Measurements from ENCODE around the gene CCAR1. TPM values are rescaled to one million over a fixed set of nuclear protein-coding genes. Genes with fewer than 3 reads are reported as not detected.
"Not testable (repeated sequence)": the region's sequence is repeated elsewhere in the genome, so short reads cannot be mapped to it uniquely, and the experiment has no call there.

Gene CCAR1
- total RNA-seq, 5 donors from 2014 or later (not counting 1 experiment from before 2014, with no cell fraction given): 73.1 to 91.1 (median 76.6) TPM

DNA sequence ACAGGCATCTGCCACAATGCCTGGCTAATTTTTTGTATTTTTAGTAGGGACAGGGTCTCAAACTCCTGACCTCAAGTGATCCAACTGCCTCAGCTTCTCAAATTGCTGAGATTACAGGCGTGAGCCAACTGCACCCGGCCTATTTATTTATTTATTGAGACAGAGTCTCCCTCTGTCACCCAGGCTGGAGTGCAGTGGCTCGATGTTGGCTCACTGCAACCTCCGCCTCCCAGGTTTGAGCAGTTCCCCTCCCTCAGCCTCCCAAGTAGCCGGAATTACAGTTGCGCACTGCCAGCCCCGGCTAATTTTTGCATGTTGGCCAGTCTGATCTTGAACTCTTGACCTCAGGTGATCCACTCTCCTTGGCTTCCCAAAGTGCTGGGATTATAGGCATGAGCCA lies 46.4 kb downstream of the CCAR1 start:
- H3K27ac ChIP-seq (ENCODE audit: low read length); H3K9me3 ChIP-seq; H3K27me3 Mint-ChIP-seq; H3K27me3 ChIP-seq (replicated peaks in 1 of 2; ENCODE audit: control insufficient read depth in 2 of 2, extremely low read depth in 1 of 2, insufficient read depth in 2 of 2, low read length in 1 of 2); H3K9me3 Mint-ChIP-seq; ATAC-seq (replicated peaks in 1 of 4); H3K4me1 ChIP-seq (ENCODE audit: control insufficient read depth in 1 of 2, extremely low read depth in 1 of 2, insufficient read depth in 2 of 2, low read length in 2 of 2); H3K27ac Mint-ChIP-seq; H3K4me3 Mint-ChIP-seq; DNase-seq; H3K4me3 ChIP-seq (ENCODE audit: control insufficient read depth in 1 of 2, extremely low read depth in 1 of 2, low read length in 1 of 2); POLR2A ChIA-PET: not testable (repeated sequence)
- H3K36me3 ChIP-seq (ENCODE audit: control insufficient read depth in 2 of 2, extremely low read depth in 1 of 2, insufficient read depth in 1 of 2, low read length in 1 of 2): peaks cover 5 to 76% of the 10 kb centered on the region in 2 donors
- Mint-ChIP-seq H3K4me1 (peaks cover 0 to 11% (median 7%) of the 10 kb centered on the region in 3 donors), H3K36me3 (peaks cover 33% of the 10 kb centered on the region)
- CTCF ChIA-PET: interaction anchor here in 1 of 2 donors (0.5 kb wide), 1 partner anchor 419 kb away, joined by 3 read pairs; no protein-coding TSS in a partner anchor
- 97% methylated on average over 7 of the region's 7 CpGs for WGBS (ENCODE audit: insufficient coverage)

DNA sequence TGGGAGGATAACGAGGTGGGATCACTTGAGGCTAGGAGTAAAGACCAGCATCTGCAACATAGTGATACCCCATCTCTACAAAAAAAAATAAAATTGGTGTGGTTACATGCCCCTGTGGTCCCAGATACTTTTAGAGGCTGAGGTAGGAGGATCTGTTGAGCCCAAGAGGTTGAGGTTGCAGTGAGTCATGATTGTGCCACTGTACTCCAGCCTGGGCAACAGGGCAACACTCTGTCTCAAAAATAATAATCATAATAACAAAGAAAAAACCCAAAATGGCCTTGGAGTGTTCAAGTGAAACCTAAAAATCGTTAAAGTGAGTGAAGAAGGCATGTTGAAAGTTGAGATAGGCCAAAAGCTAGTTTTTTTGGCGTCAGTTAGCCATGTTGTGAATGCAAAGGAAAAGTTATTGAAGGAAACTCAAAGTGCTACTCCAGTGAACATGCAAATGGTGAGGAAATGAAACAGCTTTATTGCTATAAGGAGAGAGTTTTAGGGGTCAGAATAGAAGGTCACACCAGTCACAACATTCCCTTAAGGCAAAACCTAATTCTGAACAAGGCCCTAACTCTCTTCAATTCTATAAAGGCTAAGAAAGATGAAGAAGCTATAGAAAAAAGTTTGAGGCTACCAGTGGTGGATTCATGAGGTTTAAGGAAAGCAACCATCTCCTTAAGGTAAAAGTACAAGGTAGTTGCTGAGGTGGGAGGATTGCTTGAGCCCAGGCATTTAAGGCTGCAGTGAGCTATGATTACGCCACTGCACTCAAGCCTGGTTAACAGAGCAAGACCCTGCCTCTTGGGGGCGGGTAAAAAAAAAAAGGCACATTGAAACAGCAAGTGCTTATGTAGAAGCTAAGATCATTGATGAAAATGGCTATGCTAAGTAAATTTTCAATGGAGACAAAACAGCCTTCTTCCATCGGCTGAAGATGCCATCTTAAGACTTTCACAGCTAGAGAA lies 60.9 kb downstream of the CCAR1 start:
- Histone ChIP-seq H3K9me3 (no peaks in the 10 kb centered on the region), H3K27me3 (replicated peaks in 1 of 2; ENCODE audit: control insufficient read depth in 2 of 2, extremely low read depth in 1 of 2, insufficient read depth in 2 of 2, low read length in 1 of 2) (no peaks in the 10 kb centered on the region), H3K36me3 (ENCODE audit: control insufficient read depth in 2 of 2, extremely low read depth in 1 of 2, insufficient read depth in 1 of 2, low read length in 1 of 2) (peaks cover 3 to 43% of the 10 kb centered on the region in 2 donors), H3K4me1 (ENCODE audit: control insufficient read depth in 1 of 2, extremely low read depth in 1 of 2, insufficient read depth in 2 of 2, low read length in 2 of 2) (no peaks in the 10 kb centered on the region), H3K4me3 (ENCODE audit: control insufficient read depth in 1 of 2, extremely low read depth in 1 of 2, low read length in 1 of 2) (no peak overlapping the region), H3K27ac (ENCODE audit: low read length) (no peak overlapping the region)
- peaks cover 55% of the 10 kb centered on the region for H3K36me3 Mint-ChIP-seq
- no peak overlapping the region for H3K4me3 Mint-ChIP-seq
- H3K27me3 Mint-ChIP-seq: no peaks in the 10 kb centered on the region
- 100% methylated on average over 4 of the region's 6 CpGs for WGBS (ENCODE audit: insufficient coverage)
- no peaks in the 10 kb centered on the region for H3K9me3 Mint-ChIP-seq
- ChIA-PET CTCF (interaction anchor here in 1 of 2 donors (0.7 kb wide), 1 partner anchor 716 kb away, joined by 9 read pairs; no protein-coding TSS in a partner anchor), POLR2A (no interaction called here)
- ATAC-seq (replicated peaks in 1 of 4): no peak
- H3K4me1 Mint-ChIP-seq: peaks cover 0 to 11% (median 0%) of the 10 kb centered on the region in 3 donors
- DNase-seq: no peak
- no peak overlapping the region for H3K27ac Mint-ChIP-seq

DNA sequence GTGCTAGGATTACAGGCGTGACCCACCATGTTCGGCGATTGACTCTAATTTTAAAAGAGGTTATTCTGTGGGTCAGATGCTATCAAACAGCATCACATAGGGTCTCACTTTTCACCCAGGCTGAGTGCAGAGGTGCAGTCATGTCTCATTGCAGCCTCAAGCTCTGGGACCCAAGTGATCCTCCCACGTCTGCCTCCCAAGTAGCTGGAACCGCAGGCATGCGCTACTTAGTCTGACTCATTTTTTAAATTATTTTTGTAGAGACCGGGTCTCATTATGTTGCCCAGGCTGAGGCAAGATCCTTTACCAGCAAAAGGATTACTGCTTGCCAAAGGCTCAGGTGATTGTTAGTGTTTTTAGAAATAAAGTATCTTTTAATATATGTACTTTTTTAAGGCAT lies 63.4 kb downstream of the CCAR1 start:
- no peak overlapping the region for H3K27ac Mint-ChIP-seq

DNA sequence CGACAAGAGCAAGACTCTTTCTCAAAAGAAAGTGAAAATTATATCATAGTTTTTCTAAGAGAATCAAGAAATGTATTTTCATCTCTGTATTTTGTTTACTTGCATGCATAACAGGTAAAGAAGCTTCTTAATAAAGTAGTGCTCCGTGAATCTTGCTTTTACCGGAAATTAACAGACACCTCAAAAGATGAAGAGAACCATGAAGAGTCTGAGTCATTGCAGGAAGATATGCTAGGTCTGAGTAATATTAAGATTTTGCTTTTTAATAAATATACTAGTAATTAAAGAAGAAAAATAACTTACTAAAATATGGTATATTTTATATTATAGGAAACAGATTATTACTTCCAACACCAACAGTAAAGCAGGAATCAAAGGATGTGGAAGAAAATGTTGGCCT lies 66.8 kb downstream of the CCAR1 start:
- no peak overlapping the region for H3K4me3 Mint-ChIP-seq
- Histone ChIP-seq H3K27ac (ENCODE audit: low read length) (no peak overlapping the region), H3K9me3 (no peaks in the 10 kb centered on the region), H3K4me3 (ENCODE audit: control insufficient read depth in 1 of 2, extremely low read depth in 1 of 2, low read length in 1 of 2) (no peak overlapping the region), H3K4me1 (ENCODE audit: control insufficient read depth in 1 of 2, extremely low read depth in 1 of 2, insufficient read depth in 2 of 2, low read length in 2 of 2) (no peaks in the 10 kb centered on the region), H3K36me3 (ENCODE audit: control insufficient read depth in 2 of 2, extremely low read depth in 1 of 2, insufficient read depth in 1 of 2, low read length in 1 of 2) (peaks cover 0 to 63% of the 10 kb centered on the region in 2 donors), H3K27me3 (replicated peaks in 1 of 2; ENCODE audit: control insufficient read depth in 2 of 2, extremely low read depth in 1 of 2, insufficient read depth in 2 of 2, low read length in 1 of 2) (no peaks in the 10 kb centered on the region)
- H3K36me3 Mint-ChIP-seq: peaks cover 30% of the 10 kb centered on the region
- no peaks in the 10 kb centered on the region for H3K27me3 Mint-ChIP-seq
- ATAC-seq (replicated peaks in 1 of 4) (no peak), DNase-seq (no peak)
- ChIA-PET POLR2A (interaction anchor here in 1 of 2 donors (0.7 kb wide), 1 partner anchor 147 kb away, joined by 4 read pairs; no protein-coding TSS in a partner anchor), CTCF (no interaction called here)
- H3K4me1 Mint-ChIP-seq: no peaks in the 10 kb centered on the region
- H3K9me3 Mint-ChIP-seq: no peaks in the 10 kb centered on the region
- no peak overlapping the region for H3K27ac Mint-ChIP-seq
- no CpG with 5 or more reads among the region's 3 CpGs for WGBS (ENCODE audit: insufficient coverage)

More for the DNA sequence above, 63.4 kb downstream of the CCAR1 start:
- ATAC-seq (replicated peaks in 1 of 4) (no peak), DNase-seq (no peak)
- Histone ChIP-seq H3K4me3 (ENCODE audit: control insufficient read depth in 1 of 2, extremely low read depth in 1 of 2, low read length in 1 of 2) (no peak overlapping the region), H3K27ac (ENCODE audit: low read length) (no peak overlapping the region), H3K9me3 (no peaks in the 10 kb centered on the region), H3K4me1 (ENCODE audit: control insufficient read depth in 1 of 2, extremely low read depth in 1 of 2, insufficient read depth in 2 of 2, low read length in 2 of 2) (no peaks in the 10 kb centered on the region), H3K36me3 (ENCODE audit: control insufficient read depth in 2 of 2, extremely low read depth in 1 of 2, insufficient read depth in 1 of 2, low read length in 1 of 2) (peaks cover 0 to 59% of the 10 kb centered on the region in 2 donors), H3K27me3 (replicated peaks in 1 of 2; ENCODE audit: control insufficient read depth in 2 of 2, extremely low read depth in 1 of 2, insufficient read depth in 2 of 2, low read length in 1 of 2) (no peaks in the 10 kb centered on the region)
- POLR2A ChIA-PET: no interaction called here
- no peaks in the 10 kb centered on the region for H3K9me3 Mint-ChIP-seq
- H3K27me3 Mint-ChIP-seq: no peaks in the 10 kb centered on the region
- peaks cover 43% of the 10 kb centered on the region for H3K36me3 Mint-ChIP-seq
- 100% methylated on average over 3 of the region's 7 CpGs for WGBS (ENCODE audit: insufficient coverage)
- H3K4me1 Mint-ChIP-seq: peaks cover 0 to 11% (median 0%) of the 10 kb centered on the region in 3 donors
- CTCF ChIA-PET: no interaction called here
- H3K4me3 Mint-ChIP-seq: no peak overlapping the region

DNA sequence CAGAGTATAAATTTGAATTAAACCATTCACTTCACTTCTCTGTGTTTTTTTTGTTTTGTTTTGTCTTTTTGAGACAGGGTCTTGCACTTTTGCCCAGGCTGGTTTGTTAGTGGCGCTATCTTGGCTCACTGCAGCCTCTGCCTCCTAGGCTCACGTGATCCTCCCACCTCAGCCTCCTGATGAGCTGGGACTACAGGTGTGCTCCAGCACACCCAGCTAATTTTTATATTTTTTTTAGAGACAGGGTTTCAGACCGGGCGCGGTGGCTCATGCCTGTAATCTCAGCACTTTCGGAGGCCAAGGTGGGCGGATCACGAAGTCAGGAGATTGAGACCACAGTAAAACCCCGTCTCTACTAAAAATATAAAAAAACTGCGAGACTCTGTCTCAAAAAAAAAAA lies 69.4 kb downstream of the CCAR1 start:
- Mint-ChIP-seq H3K36me3 (peaks cover 35% of the 10 kb centered on the region), H3K27ac (no peak overlapping the region), H3K4me1 (no peaks in the 10 kb centered on the region), H3K4me3 (no peak overlapping the region), H3K27me3 (no peaks in the 10 kb centered on the region), H3K9me3 (no peaks in the 10 kb centered on the region)
- POLR2A ChIA-PET: no interaction called here
- H3K27me3 ChIP-seq (replicated peaks in 1 of 2; ENCODE audit: control insufficient read depth in 2 of 2, extremely low read depth in 1 of 2, insufficient read depth in 2 of 2, low read length in 1 of 2): no peaks in the 10 kb centered on the region
- H3K4me3 ChIP-seq (ENCODE audit: control insufficient read depth in 1 of 2, extremely low read depth in 1 of 2, low read length in 1 of 2): no peak overlapping the region
- DNase-seq (no peak), ATAC-seq (replicated peaks in 1 of 4) (no peak)
- no peaks in the 10 kb centered on the region for H3K4me1 ChIP-seq (ENCODE audit: control insufficient read depth in 1 of 2, extremely low read depth in 1 of 2, insufficient read depth in 2 of 2, low read length in 2 of 2)
- H3K36me3 ChIP-seq (ENCODE audit: control insufficient read depth in 2 of 2, extremely low read depth in 1 of 2, insufficient read depth in 1 of 2, low read length in 1 of 2): peaks cover 0 to 62% of the 10 kb centered on the region in 2 donors
- 93% methylated on average over 2 of the region's 10 CpGs for WGBS (ENCODE audit: insufficient coverage)
- no peaks in the 10 kb centered on the region for H3K9me3 ChIP-seq
- H3K27ac ChIP-seq (ENCODE audit: low read length): no peak overlapping the region
- CTCF ChIA-PET: no interaction called here

DNA sequence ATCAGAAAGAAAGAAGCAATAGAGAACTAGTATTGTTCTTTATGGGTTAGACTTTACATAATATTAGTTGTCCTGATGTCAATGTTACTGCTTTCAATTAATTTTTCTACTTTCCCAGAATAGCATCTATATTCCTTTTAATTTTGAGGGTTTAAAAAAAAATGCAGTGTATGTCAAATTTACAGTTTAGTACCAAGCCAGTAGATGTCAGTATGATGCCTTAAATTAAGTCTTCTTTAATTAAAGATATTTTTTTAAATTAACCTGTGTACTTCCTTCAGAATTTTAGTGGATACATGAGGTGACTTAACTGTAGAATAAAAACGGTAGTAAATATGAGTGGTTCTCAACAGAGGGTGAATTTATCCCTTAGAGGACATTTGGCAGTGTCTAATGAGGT lies 71.1 kb downstream of the CCAR1 start:
- DNase-seq (peak in 1 of 35 experiments; percentile 12), ATAC-seq (replicated peaks in 1 of 4) (no peak)
- H3K4me1 ChIP-seq (ENCODE audit: control insufficient read depth in 1 of 2, extremely low read depth in 1 of 2, insufficient read depth in 2 of 2, low read length in 2 of 2): no peaks in the 10 kb centered on the region
- no peak overlapping the region for H3K4me3 Mint-ChIP-seq
- H3K4me3 ChIP-seq (ENCODE audit: control insufficient read depth in 1 of 2, extremely low read depth in 1 of 2, low read length in 1 of 2): no peak overlapping the region
- no peak overlapping the region for H3K27ac Mint-ChIP-seq
- no peaks in the 10 kb centered on the region for H3K4me1 Mint-ChIP-seq
- WGBS (ENCODE audit: insufficient coverage): no CpG with 5 or more reads among the region's 1 CpG
- H3K27me3 Mint-ChIP-seq: no peaks in the 10 kb centered on the region
- POLR2A ChIA-PET: interaction anchor here in 1 of 2 donors (0.6 kb wide), 2 partner anchors 20 to 732 kb away, joined by 3 read pairs; no protein-coding TSS in a partner anchor
- no peak overlapping the region for H3K27ac ChIP-seq (ENCODE audit: low read length)
- CTCF ChIA-PET: interaction anchor here in 1 of 2 donors (0.6 kb wide), 1 partner anchor 625 kb away, joined by 4 read pairs; no protein-coding TSS in a partner anchor
- H3K36me3 ChIP-seq (ENCODE audit: control insufficient read depth in 2 of 2, extremely low read depth in 1 of 2, insufficient read depth in 1 of 2, low read length in 1 of 2): peaks cover 5 to 49% of the 10 kb centered on the region in 2 donors
- no peaks in the 10 kb centered on the region for H3K27me3 ChIP-seq (replicated peaks in 1 of 2; ENCODE audit: control insufficient read depth in 2 of 2, extremely low read depth in 1 of 2, insufficient read depth in 2 of 2, low read length in 1 of 2)
- H3K36me3 Mint-ChIP-seq: peaks cover 27% of the 10 kb centered on the region
- H3K9me3 Mint-ChIP-seq: no peaks in the 10 kb centered on the region
- no peaks in the 10 kb centered on the region for H3K9me3 ChIP-seq

Measured in T-cell (primary cell).